ENCODE data around the gene GNA12. TPM values are rescaled to one million over a fixed set of nuclear protein-coding genes. Genes with fewer than 3 reads are reported as not detected.
"Not testable (repeated sequence)": the region's sequence is repeated elsewhere in the genome, so short reads cannot be mapped to it uniquely, and the experiment has no call there.

The GNA12 gene
- total RNA-seq, 1 donor from 2014 or later = 19.3 TPM

DNA sequence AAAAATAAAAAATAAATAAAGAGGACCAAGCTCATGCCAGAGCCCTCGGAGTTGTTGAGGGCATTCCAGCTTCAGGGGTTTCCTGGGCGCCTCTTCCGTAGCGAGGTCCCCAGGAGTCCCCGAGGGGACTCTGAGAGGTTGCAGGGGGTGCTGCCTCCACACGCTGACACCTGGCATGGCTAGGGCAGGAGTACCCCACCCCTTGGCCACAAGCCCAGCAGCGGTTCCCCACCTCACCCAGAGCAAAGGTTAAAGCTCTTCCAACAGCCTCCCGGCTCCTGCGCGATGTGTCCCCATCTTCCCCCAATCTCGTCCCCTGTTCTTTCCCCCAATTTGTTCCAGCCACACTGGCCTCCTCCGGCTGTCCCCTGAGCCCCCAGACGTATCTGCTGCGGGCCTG is 151.6 kb downstream of the GNA12 start:
- TF ChIP-seq, protein P1, sequence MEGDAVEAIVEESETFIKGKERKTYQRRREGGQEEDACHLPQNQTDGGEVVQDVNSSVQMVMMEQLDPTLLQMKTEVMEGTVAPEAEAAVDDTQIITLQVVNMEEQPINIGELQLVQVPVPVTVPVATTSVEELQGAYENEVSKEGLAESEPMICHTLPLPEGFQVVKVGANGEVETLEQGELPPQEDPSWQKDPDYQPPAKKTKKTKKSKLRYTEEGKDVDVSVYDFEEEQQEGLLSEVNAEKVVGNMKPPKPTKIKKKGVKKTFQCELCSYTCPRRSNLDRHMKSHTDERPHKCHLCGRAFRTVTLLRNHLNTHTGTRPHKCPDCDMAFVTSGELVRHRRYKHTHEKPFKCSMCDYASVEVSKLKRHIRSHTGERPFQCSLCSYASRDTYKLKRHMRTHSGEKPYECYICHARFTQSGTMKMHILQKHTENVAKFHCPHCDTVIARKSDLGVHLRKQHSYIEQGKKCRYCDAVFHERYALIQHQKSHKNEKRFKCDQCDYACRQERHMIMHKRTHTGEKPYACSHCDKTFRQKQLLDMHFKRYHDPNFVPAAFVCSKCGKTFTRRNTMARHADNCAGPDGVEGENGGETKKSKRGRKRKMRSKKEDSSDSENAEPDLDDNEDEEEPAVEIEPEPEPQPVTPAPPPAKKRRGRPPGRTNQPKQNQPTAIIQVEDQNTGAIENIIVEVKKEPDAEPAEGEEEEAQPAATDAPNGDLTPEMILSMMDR (conservative IDR thresholded peaks at IDR 0.05; ENCODE audit: low read depth, low read length) = no peak
- no peak overlapping the region for H3K4me3 ChIP-seq (ENCODE audit: low read depth, low read length)
- DNase-seq (ENCODE audit: low read depth) = no peak

DNA sequence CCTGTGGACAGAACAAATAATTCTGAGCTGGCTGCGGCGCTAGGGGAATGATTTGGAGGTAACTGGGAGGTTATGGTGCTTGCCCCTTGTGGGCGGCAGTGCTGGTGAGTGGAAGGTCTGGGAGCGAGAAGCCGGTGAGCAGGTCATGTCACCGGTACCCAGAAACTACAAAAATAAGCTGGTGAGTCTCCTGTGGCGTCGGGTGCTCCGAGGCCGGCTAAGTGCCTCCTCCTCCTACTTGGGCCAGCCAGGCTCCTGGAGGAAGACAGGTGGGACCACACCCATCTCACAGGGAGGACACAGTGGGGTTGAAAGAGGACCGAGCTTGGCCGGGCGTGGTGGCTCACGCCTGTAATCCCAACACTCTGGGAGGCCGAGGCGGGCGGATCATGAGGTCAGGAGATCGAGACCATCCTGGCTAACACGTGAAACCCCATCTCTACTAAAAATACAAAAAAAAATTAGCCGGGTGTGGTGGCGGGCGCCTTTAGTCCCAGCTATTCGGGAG is 152.1 kb downstream of the GNA12 start:
- DNase-seq (ENCODE audit: low read depth) = not testable (repeated sequence)

DNA sequence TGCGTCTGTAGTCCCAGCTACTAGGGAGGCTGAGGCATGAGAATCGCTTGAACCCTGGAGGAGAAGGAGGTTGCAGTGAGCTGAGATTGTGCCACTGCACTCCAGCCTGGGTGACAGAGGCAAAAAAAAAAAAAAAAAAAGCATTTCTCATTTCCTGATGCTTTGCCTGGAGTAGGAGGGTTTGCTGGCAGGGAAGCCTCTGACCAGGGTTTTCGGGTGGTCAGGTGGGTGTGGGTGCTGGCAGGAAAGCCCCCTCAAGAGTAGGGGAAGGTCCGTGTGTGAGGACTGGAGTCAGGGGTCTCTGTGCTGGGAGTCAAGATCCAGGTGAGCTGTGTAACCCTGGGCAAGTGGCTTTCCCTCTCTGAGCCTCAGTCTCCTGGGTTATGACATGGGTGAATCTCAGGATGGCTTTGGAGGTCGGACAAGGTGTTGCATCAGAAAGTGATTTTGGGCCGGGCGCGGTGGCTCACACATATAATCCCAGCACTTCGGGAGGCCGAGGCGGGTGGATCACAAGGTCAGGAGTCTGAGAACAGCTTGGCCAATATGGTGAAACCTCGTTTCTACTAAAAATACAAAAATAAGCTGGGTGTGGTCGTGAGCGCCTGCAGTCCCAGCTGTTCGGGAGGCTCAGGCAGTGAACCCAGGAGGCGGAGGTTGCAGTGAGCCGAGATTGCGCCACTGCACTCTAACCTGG is 152.9 kb downstream of the GNA12 start:
- TF ChIP-seq, protein P1 (conservative IDR thresholded peaks at IDR 0.05; ENCODE audit: low read depth, low read length) = no peak
- no peak for DNase-seq (ENCODE audit: low read depth)

More for the DNA sequence above, 152.1 kb downstream of the GNA12 start:
- H3K4me3 ChIP-seq (ENCODE audit: low read depth, low read length) = not testable (repeated sequence)

DNA sequence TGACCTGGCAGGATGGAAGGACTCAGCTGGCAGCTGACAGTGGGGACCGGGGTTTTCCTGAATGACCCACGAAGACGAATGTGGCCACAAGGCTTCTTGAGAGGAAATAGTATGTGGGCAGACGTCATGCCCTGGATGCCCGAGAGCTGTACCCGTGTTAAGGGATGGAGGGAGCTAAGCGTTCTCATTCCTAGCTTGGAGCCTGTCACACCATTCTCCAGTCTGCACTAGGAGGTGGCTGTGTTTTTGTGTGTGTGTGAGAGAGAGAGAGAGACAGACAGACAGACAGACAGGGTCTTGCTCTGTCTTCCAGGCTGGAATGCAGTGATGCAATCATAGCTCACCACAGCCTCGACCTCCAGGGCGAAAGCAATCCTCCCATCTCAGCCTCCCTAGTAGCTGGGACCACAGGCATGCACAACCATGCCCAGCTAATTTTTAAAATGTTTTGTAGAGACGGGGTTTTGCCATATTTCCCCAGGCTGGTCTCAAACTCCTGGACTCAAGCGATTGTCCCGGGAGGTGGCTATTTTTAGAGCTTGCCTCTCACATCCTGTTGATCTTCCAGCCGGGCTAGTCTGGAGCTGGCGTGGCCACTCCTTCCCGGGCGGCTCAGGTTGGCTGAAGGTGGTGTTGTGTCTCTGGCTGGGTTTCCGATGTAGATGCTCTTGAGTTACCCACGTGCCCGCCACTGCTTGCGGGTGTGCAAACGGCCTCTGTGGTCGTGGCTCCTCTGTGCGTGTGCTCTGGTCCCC is 154.0 kb downstream of the GNA12 start:
- DNase-seq (ENCODE audit: low read depth) = no peak
- H3K4me3 ChIP-seq (ENCODE audit: low read depth, low read length) = no peak overlapping the region
- TF ChIP-seq, protein P1 (conservative IDR thresholded peaks at IDR 0.05; ENCODE audit: low read depth, low read length) = no peak

More for the DNA sequence above, 152.9 kb downstream of the GNA12 start:
- H3K4me3 ChIP-seq (ENCODE audit: low read depth, low read length) = no peak overlapping the region

DNA sequence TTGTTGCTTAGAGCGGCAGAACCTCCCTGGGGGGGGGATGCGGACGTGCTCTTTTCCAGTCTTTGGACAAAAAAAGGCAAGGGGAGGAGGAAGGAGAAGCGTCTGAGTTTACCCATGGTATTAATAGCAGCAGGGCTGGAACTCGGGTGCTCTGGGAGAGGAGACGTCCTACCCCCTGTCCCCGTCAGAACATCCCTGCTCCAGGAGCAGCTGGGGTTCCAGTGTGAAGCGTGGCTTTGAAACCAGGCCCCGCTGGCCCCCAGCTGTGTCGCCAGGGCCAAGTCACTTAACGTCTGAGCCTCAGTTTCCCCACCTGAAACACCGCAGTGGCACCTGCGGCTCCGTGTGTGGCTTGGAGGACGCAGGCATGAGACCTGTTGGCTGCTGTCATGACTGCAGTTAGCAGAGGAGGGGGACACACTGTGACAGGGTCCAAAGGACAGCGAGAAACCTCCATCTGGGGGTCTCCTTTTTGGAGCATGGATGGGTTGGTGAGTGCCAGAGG is 154.7 kb downstream of the GNA12 start:
- TF ChIP-seq, protein P1 (conservative IDR thresholded peaks at IDR 0.05; ENCODE audit: low read depth, low read length) = no peak
- DNase-seq (ENCODE audit: low read depth) = no peak
- no peak overlapping the region for H3K4me3 ChIP-seq (ENCODE audit: low read depth, low read length)

DNA sequence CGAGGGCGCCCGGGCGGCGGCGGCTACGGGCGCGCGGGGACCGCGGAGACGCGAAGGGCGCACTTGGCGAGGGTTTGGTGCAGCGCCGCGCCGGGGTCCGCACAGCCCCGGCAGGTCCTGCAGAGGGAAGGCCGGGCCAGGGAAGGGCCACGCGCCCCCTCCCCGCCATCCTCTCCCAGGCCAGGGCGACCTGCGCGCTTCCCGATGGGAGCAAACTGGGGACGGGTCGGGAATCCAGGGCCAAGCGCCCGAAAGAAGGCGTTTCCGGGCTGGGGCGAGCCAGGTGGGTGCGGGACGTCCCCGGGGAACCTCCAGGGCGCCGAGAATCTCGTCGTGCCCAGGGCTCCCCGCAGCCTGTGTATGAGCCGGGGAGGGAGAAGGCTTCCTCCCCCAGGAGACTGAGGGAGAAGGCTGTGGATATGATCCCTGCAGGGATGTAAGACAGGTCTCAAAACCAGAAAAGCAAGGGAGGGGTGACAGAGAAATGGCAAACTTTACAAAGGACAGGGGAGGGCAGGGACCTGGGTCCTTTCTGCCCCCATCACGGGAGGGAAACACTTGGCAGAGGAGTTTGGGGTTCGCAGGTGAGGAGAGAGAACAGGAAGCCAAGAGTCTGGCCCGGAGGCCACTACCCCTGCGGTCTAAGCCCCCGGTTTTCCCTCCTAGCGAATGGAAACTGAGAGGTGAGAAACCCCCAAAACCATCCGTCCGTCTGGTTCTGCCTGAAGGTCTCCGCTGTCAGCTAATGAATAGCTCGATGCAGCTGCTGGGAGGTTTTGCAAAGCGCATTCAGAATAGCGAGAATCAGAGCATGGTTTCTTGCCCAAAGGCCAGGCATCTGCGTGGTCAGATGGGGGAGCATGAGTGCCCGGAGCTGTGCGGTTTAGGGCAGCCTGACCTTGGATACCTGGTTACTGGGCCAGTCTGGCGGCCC is 155.4 kb downstream of the GNA12 start:
- H3K4me3 ChIP-seq (ENCODE audit: low read depth, low read length) = no peak overlapping the region
- TF ChIP-seq, protein P1 (conservative IDR thresholded peaks at IDR 0.05; ENCODE audit: low read depth, low read length) = no peak
- no peak for DNase-seq (ENCODE audit: low read depth)

Measured in epithelial cell of proximal tubule (primary cell).